Measurements from ENCODE around the gene RPS6KB1. TPM values are rescaled to one million over a fixed set of nuclear protein-coding genes. Genes with fewer than 3 reads are reported as not detected.
"Not testable (repeated sequence)": the region's sequence is repeated elsewhere in the genome, so short reads cannot be mapped to it uniquely, and the experiment has no call there.

RPS6KB1 gene
- total RNA-seq, 1 donor from 2014 or later = 38.8 TPM

GRCh38 chr17:59963738-59964481 is 71.0 kb downstream of the RPS6KB1 start:
- no peak for TF ChIP-seq CTCF (conservative IDR thresholded peaks at IDR 0.05)
- Mint-ChIP-seq H3K36me3 (peaks cover 7% of the 10 kb centered on the region), H3K4me1 (ENCODE audit: unreplicated experiment) (peaks cover 16% of the 10 kb centered on the region), H3K4me3 (peak overlapping the region; percentile 90), H3K9me3 (no peaks in the 10 kb centered on the region), H3K27me3 (peaks cover 5% of the 10 kb centered on the region), H3K27ac (peak overlapping the region; percentile 91)
- DNase-seq (ENCODE audit: extremely low spot score, unreplicated experiment) = no peak

GRCh38 chr17:59964482-59965328 is 71.8 kb downstream of the RPS6KB1 start, which contains the start of gene RNFT1:
RNFT1 (minus strand) TSS chr17:59964740; CDS start chr17:59964663, 77 bp downstream.
- Mint-ChIP-seq H3K27me3 (peaks cover 5% of the 10 kb centered on the region), H3K36me3 (peaks cover 4% of the 10 kb centered on the region), H3K4me3 (peak within 1 kb of the TSS; percentile 90), H3K4me1 (ENCODE audit: unreplicated experiment) (peaks cover 16% of the 10 kb centered on the region), H3K27ac (peak within 1 kb of the TSS; percentile 91), H3K9me3 (no peaks in the 10 kb centered on the region)
- no peak for TF ChIP-seq CTCF (conservative IDR thresholded peaks at IDR 0.05)
- peak; percentile 89 for DNase-seq (ENCODE audit: extremely low spot score, unreplicated experiment)

DNA sequence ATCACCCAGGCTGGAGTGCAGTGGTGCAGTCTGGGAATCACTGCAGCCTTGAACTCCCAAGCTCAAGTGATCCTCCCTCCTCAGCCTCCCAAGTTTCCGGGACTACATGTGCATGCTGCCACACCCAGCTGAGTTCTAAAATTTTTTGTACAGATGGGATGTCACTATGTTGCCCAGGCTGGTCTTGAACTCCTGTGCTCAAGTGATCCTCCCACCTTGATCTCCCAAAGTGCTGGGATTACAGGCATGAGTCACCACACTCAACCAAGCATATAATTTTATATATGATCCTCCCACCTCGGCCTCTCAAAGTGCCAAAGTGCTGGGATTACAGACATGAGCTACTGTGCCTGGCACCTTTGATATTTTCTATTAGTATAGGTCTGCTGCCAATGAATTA is 78.8 kb downstream of the RPS6KB1 start:
- not testable (repeated sequence) for H3K27me3 Mint-ChIP-seq; H3K27ac Mint-ChIP-seq; H3K4me1 Mint-ChIP-seq (ENCODE audit: unreplicated experiment); H3K4me3 Mint-ChIP-seq; H3K36me3 Mint-ChIP-seq; H3K9me3 Mint-ChIP-seq; DNase-seq (ENCODE audit: extremely low spot score, unreplicated experiment)

GRCh38 chr17:59972778-59973177 is 79.9 kb downstream of the RPS6KB1 start:
- Mint-ChIP-seq H3K4me1 (ENCODE audit: unreplicated experiment) (no peaks in the 10 kb centered on the region), H3K9me3 (no peaks in the 10 kb centered on the region), H3K27me3 (peaks cover 4% of the 10 kb centered on the region), H3K27ac (no peak overlapping the region), H3K36me3 (no peaks in the 10 kb centered on the region), H3K4me3 (no peak overlapping the region)
- TF ChIP-seq CTCF (conservative IDR thresholded peaks at IDR 0.05) = no peak
- no peak for DNase-seq (ENCODE audit: extremely low spot score, unreplicated experiment)

- not testable (repeated sequence) for H3K4me1 Mint-ChIP-seq (ENCODE audit: unreplicated experiment); H3K36me3 Mint-ChIP-seq; DNase-seq (ENCODE audit: extremely low spot score, unreplicated experiment); H3K27me3 Mint-ChIP-seq; H3K9me3 Mint-ChIP-seq; H3K27ac Mint-ChIP-seq; H3K4me3 Mint-ChIP-seq
Observed at GRCh38 chr17:59973483-59973882, 80.6 kb downstream of the RPS6KB1 start.

DNA sequence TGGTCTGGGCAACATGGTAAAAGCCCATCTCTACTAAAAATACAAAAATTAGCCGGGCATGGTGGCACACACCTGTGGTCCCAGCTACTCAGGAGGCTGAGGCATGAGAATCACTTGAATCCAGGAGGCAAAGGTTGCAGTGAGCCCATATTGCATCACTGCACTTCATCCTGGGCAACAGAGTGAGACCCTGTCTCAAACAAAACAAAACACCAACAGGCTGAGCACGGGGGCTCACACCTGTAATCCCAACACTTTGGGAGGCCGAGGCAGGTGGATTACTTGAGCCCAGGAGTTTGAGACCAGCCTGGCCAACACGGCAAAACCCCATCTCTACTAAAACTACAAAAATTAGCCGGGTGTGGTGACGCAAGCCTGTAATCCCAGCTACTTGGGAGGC is 82.2 kb downstream of the RPS6KB1 start:
- H3K9me3 Mint-ChIP-seq; H3K27ac Mint-ChIP-seq; H3K4me1 Mint-ChIP-seq (ENCODE audit: unreplicated experiment); H3K4me3 Mint-ChIP-seq; H3K27me3 Mint-ChIP-seq; DNase-seq (ENCODE audit: extremely low spot score, unreplicated experiment); H3K36me3 Mint-ChIP-seq: not testable (repeated sequence)

DNA sequence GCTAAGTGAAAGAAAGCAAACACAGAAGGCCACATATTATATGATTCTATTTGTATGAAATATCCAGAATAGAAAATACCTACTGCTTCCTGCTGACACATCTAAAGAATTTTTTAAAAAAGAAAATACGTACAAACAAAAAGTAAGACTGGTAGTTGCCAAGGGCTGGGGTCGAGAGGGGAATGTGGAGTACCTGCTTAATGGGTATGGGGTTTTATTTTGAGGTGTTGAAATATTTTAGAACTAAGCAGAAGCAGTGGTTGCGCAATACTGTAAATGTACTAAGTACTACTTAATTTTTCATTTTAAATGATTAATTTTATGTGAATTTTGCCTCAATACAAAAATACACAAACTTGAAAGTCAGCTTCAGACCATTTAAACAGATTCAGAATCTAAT is 103.7 kb downstream of the RPS6KB1 start:
- not testable (repeated sequence) for H3K36me3 Mint-ChIP-seq; H3K27me3 Mint-ChIP-seq; DNase-seq (ENCODE audit: extremely low spot score, unreplicated experiment); H3K4me1 Mint-ChIP-seq (ENCODE audit: unreplicated experiment); H3K4me3 Mint-ChIP-seq; H3K9me3 Mint-ChIP-seq; H3K27ac Mint-ChIP-seq

Other genes starting within 250 kb of the RPS6KB1 start
- gene PTRH2, start 185.7 kb upstream of the RPS6KB1 start, total RNA-seq (ENCODE audit: low replicate concordance) = 23.1 and 25.9 TPM in 2 replicates
- gene VMP1, start 185.5 kb upstream of the RPS6KB1 start, total RNA-seq (ENCODE audit: low replicate concordance) = 124 and 157 TPM in 2 replicates
- gene TUBD1, start 178 bp upstream of the RPS6KB1 start, total RNA-seq (ENCODE audit: low replicate concordance) = 8.0 and 16.7 TPM in 2 replicates
- 19.9 and 27.4 TPM in 2 replicates for gene RNFT1, start 71.6 kb downstream of the RPS6KB1 start, total RNA-seq (ENCODE audit: low replicate concordance)
- gene HEATR6, start 185.8 kb downstream of the RPS6KB1 start, total RNA-seq (ENCODE audit: low replicate concordance) = 25.1 and 28.8 TPM in 2 replicates